Suprapubic skin (tissue), 4 donors: ENCODE results near the gene ARHGEF12.

Source experiments
- POLR2A ChIP-seq, 2 donors: fragments of 450-650 bp; IDR thresholded peaks; one replicate each; pipeline ENCODE4 v1.6.1; 2017; ENCODE audit warnings: antibody characterized with exemption in 2 of 2, mild to moderate bottlenecking in 2 of 2, moderate library complexity in 2 of 2
- POLR2AphosphoS5 ChIP-seq, 3 donors: sonication (generic); formaldehyde crosslinking; IDR thresholded peaks; one replicate each; pipeline ENCODE4 v1.6.1; 2017; ENCODE audit warnings: antibody characterized with exemption in 3 of 3
- TF ChIP-seq, protein P1 (sequence below), 2 donors: fragments of 200-600 bp in 1 of 2; fragments of 450-650 bp in 1 of 2; sonication (generic) in 1 of 2; IDR thresholded peaks; one replicate each; pipeline ENCODE4 v1.5.1; 2016 to 2019; ENCODE audit warnings: antibody characterized with exemption in 2 of 2, mild to moderate bottlenecking in 1 of 2, moderate library complexity in 1 of 2

DNA sequence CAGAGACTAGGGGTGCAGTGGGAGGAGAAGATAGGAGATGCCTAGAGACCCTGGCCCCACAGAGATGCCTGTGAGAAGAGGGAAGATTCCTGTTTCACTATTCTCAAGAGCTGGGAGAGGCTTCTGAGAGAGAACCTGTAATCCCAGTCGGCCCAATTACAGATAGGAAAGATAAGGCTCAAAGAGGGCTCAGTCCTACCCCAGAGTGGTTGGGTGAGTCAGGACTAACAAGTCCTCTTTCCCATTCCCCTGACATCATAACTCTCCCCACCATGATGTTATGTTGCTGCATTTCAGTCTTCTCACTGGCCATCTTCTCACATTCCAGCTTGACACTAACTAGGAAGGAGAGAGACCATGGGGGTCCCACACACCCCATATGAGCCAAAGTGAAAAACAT, 17.9 kb downstream of the ARHGEF12 start:
- no peak for TF ChIP-seq POLR2A (IDR thresholded peaks at IDR 0.05)
- TF ChIP-seq, protein P1, sequence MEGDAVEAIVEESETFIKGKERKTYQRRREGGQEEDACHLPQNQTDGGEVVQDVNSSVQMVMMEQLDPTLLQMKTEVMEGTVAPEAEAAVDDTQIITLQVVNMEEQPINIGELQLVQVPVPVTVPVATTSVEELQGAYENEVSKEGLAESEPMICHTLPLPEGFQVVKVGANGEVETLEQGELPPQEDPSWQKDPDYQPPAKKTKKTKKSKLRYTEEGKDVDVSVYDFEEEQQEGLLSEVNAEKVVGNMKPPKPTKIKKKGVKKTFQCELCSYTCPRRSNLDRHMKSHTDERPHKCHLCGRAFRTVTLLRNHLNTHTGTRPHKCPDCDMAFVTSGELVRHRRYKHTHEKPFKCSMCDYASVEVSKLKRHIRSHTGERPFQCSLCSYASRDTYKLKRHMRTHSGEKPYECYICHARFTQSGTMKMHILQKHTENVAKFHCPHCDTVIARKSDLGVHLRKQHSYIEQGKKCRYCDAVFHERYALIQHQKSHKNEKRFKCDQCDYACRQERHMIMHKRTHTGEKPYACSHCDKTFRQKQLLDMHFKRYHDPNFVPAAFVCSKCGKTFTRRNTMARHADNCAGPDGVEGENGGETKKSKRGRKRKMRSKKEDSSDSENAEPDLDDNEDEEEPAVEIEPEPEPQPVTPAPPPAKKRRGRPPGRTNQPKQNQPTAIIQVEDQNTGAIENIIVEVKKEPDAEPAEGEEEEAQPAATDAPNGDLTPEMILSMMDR (IDR thresholded peaks at IDR 0.05), result no peak
- no peak for TF ChIP-seq POLR2AphosphoS5 (IDR thresholded peaks at IDR 0.05)
